Measurements from ENCODE around the gene FCRL6.

DNA sequence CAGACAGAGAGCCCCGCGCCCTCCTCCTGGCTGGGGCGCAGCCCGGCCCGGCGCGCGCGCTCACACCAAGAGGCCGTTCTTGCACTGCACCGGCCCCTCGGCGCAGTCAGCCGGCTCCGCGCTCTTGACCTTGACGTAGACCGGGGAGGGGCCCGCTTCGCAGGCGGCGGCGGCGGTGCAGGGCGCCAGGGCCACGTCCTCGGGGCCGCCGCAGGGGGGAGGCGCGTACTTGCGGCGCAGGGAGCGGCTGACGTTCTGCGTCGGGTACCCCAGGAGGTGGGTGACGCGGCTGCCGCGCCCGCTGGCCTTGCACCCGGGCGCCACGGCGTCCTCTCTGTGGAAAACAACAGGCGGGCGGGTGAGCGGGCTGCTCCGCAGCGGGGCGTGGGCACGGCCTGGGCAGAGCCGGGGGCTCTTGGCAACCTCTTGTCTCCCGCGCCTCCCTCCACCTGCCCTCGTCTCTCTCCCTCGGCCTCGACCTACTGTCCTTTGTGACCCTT lies 52.6 kb downstream of the FCRL6 start:
- TF ChIP-seq, protein P1, sequence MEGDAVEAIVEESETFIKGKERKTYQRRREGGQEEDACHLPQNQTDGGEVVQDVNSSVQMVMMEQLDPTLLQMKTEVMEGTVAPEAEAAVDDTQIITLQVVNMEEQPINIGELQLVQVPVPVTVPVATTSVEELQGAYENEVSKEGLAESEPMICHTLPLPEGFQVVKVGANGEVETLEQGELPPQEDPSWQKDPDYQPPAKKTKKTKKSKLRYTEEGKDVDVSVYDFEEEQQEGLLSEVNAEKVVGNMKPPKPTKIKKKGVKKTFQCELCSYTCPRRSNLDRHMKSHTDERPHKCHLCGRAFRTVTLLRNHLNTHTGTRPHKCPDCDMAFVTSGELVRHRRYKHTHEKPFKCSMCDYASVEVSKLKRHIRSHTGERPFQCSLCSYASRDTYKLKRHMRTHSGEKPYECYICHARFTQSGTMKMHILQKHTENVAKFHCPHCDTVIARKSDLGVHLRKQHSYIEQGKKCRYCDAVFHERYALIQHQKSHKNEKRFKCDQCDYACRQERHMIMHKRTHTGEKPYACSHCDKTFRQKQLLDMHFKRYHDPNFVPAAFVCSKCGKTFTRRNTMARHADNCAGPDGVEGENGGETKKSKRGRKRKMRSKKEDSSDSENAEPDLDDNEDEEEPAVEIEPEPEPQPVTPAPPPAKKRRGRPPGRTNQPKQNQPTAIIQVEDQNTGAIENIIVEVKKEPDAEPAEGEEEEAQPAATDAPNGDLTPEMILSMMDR (conservative IDR thresholded peaks at IDR 0.05 in 1 of 2, IDR thresholded peaks at IDR 0.05 in 1 of 2; ENCODE audit: low read depth in 1 of 2, low read length in 2 of 2), result no peak
- no peak for TF ChIP-seq EZH2 (IDR thresholded peaks at IDR 0.05; ENCODE audit: low read length, missing control alignments)

Measured in fibroblast of lung (primary cell).